ENCODE data around the gene RASGEF1B.
"Not testable (repeated sequence)": the region's sequence is repeated elsewhere in the genome, so short reads cannot be mapped to it uniquely, and the experiment has no call there.

RASGEF1B gene

GRCh38 chr4:81498046-81498445 is 26.3 kb upstream of the RASGEF1B start:
- DNase-seq: no peak

DNA sequence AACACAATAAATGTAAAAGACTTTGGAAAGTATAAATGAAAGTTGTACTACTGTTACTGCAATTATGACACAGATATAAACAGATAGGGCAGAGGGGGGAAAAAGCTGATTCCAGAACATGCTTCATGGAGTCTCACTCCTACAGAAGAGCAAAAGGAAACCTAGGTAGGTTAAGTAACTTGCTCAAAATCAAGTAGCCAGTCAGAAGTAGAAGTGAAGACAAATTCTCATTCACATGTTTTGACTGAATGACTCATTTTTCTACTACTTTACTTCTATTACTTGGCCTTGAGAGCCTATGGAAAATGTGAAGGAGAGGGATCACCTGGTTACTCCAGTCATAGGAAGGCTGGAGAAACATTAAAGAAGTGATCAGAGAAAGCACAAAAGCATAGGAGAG is 23.6 kb upstream of the RASGEF1B start:
- no peak for DNase-seq

GRCh38 chr4:81494031-81494431 is 22.3 kb upstream of the RASGEF1B start:
- no peak for DNase-seq

GRCh38 chr4:81492606-81493230 is 21.0 kb upstream of the RASGEF1B start:
- DNase-seq: no peak

DNA sequence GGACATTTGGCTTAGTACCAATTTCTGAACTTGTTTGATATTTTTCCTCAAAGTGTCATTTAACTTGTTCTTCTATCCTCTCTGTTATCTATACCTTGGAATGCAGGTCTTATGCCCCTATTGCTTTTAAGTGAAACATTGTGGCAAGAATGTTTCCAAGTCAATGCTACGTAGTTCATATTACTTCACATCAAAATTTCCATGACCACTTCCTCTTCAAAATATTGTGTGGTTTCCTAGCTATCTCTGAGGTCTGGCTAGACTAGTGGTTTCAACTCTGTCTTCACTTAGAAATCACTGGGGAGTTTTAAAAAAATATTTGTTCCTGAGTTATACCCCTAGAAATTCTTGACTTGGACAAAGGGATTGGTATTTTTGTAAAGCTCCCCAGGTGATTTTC is 20.2 kb upstream of the RASGEF1B start:
- DNase-seq: no peak

DNA sequence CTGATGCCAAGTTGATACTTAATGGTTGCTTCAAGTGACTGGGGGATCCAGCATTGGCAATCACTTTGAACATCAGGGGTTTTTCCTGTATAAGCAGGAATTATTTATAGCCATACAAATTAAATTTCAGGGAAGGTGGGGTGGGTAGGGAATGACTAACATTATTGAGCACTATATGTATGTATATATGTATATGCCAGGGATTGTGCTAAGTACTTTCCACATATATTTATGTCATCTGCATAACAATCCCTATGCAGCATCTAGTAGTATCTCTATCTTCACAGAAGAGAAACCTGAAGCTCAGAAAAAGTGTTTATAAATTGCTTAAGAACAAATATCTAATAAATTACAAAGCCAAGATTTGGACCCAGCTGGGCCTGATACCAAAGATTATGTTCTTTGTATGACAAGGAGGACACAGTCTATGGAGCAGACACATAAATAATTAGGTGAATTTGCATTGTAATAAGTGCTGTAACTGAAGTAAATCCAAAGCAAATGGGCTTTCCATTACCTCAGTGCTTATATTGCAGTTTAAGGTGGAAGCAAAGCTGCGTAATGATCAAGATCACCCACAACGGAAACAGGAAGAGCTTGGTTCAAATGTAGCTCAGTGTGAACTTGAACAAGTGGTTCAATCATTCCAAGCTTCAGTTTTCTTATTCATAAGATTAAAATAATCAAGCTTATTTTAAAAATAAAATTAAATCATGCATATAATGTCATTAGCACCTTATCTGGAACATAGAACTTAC is 18.9 kb upstream of the RASGEF1B start:
- no peak for DNase-seq

DNA sequence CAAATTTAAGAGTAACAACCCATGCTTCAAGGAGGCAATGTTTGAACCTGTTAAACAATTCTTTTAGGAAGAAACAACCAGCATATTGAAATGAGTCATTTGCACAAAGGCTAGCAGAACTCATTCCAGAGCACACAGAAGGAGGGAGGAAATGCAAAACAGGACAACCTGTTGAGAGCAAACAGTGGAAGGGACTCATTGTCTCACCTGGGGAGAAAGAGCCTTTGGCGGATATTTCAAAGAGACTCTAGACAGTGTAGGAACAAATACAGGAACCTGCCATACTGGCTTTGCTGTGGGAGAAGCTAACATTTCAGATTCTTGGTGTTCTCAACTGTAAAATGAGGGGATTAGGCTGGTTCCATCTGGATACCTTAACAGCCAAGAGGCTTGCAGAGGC is 14.8 kb upstream of the RASGEF1B start:
- no peak for DNase-seq

DNA sequence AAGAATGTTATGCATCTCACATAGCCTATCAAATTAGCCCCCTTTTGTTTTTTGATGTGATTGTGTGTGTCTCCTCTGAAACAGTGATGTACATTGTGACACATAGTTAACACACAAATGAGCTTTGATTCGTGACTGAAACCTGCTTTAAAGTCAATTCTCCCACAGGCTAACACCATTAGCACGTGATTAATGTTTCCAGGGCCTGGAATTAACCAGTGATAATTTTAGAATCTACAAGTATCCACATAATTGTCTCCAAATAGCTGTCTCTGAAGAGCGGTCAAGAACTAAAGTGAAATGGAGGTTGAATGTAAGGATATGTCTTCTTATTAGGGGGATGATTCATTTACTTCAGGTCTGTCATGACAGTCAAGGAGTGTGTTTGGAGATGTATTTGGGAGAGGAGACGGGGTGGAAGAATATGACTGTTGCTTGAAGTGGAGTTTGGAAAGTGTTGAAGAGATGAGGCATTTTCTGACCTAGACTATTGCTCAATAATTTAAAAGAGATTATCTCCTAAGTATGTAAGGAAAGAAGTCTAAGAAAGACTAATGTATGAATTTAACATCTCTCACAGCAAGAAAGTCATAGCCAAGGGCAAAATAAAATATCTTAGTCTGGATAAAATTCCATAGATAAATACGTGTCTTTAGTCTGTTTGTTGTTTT is 13.7 kb upstream of the RASGEF1B start:
- no peak for DNase-seq

DNA sequence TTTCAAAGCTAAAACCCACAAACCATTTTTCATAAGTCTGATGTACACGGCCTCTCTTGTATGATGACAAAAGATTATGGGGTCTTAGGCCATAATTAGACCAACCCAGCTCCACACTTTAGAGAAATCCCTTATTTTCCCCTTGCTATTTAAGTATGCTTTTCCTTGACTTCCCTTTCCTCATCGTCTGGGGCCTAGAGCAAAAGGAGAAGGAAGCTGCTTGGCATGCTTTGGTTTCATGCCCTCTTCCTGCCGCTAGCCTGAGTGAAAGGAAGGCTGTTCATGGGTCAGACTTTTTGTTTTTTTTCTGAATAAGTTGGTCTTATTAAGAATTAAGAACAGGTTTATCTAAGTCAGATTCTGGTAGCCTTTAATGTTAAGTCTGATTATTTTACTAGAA is 10.6 kb upstream of the RASGEF1B start:
- peak; percentile 14 to 42 for DNase-seq

- no peak for DNase-seq
These were observed 9.4 kb upstream of the RASGEF1B start for GRCh38 chr4:81481151-81481550.

DNA sequence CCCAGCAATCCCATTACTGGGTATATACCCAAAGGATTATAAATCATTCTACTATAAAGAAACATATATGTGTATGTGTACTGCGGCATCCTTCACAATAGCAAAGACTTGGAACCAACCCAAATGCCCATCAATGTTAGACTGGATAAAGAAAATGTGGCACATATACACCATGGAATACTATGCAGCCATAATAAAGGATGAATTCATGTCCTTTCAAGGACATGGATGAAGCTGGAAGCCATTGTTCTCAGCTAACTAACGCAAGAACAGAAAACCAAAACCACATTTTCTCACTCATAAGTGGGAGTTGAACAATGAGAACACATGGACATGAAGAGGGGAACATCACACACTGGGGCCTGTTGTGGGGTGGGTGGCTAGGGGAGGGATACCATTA is 7.9 kb upstream of the RASGEF1B start:
- DNase-seq: not testable (repeated sequence)

- DNase-seq: not testable (repeated sequence)
These were observed 1.9 kb upstream of the RASGEF1B start for GRCh38 chr4:81473331-81474265.

GRCh38 chr4:81472281-81473182 is 825 bp upstream of the RASGEF1B start:
- DNase-seq: peak in 1 of 2 donors; percentile 66

DNA sequence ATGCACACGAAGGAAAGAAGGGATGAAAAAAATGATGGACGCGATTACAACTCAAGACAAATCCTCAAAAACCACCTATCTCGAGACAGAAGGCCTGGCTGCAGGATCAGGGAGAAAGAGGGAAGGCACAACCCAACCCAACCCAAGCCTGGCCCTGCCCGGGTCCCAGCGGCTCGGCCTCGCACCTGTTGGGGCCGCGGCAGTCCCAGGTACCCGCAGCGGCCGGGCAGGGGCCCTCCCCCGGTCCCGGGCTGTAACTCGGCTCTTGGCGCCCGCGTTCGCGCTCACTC is 464 bp downstream of the RASGEF1B start:
- DNase-seq: peak in 1 of 2 donors; percentile 64

DNA sequence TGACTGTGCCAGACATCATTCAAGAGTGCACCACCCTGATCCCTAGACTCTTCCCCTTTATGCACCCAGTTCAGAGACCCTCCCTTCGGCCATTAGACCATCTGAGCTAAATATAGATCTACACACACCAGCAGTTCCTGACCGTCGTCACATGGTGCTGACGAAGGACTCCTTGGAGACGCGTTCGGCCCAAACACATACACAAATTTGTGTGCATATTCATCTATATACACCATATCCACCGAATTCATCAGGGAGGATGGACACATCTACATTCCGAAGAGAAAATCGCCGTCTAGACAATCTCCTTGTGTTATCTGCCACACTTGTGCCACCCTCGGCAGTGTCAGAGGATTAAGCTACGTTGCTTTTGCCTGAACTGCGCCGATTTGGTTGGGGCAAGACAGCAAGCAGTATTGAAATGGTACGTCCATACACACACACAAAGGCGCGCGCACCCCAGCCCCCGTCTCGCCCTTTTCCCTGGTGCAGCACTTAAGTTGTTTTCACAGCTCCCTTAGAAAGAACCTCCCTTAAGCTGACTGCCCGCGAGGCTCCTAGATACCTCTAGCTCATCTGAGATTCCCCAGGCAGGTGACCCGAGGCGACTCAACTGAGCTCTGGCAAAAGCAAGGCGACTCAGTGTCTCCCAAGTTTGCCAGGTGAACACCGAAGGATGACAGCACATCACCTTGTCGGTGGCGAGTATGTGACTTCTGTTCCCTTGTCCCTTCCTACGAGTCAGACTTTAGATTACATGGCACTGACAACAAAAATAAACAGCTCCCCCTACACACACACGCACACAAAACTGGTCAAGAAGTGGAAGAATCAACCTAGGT is 1.0 kb downstream of the RASGEF1B start:
- peak; percentile 65 to 70 for DNase-seq

DNA sequence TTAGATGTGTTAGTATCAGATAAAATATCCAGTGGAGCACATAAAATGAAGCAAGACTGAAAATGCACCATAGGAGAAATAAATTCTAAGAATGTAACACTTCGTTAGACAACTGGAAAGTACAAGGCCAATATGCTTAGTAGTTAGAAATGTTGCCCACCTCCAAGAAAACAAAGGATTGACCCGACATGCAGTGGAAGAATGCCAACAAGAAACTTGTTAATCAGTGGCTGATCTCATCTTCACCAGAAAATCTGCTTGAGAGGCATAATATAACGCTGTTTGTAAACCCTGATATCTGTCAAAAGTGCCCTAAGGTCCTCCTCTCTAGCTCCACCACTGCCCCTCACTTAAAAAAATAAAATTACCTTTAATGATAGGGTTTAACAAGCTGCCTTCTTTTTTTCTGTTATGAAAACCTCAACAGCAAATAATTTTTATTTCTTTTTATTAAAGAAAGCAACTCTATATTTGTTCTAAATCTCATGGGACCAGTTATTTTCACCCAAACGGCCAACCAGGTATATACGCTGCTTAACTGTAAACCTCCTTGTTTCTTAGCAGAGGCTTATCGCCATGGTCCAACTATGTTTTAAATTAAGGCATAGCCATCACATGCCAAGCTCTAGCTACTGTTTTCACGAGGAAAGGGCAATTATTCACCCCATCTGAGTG is 1.8 kb downstream of the RASGEF1B start:
- DNase-seq: no peak

DNA sequence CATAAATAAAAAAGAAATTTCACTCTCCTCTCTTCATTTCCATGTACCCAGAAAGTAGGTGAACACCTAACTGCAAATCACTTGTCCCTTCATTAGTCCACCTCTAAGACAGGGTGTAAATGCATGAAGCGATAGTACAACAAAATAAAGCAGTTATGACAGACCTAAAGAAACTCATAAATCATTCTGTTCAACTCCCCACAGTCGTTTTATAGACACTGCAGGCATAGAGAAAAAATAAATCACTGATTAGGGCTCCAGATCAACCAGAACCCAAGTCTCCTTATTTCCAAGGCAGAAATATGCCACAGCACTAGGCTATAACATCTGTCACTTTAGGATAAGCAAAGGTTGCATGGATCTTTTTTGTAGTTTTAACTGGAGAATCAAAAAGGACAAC is 3.0 kb downstream of the RASGEF1B start:
- DNase-seq: no peak

GRCh38 chr4:81467672-81467964 is 4.1 kb downstream of the RASGEF1B start:
- no peak for DNase-seq

- DNase-seq: peak; percentile 19 to 93
These were observed 4.7 kb downstream of the RASGEF1B start for GRCh38 chr4:81466841-81467671.

All from hippocampal formation (tissue), 2 donors.